Mononuclear cell (primary cell): Measurements from ENCODE around the gene ABLIM1. TPM values are rescaled to one million over a fixed set of nuclear protein-coding genes. Genes with fewer than 3 reads are reported as not detected.

ENCODE experiments used
- H3K27me3 ChIP-seq: 2 replicates; pipeline ENCODE4 v1.6.0; 2011; ENCODE audit warnings: low read length, control low read depth; ENCODE audit not compliant: insufficient read depth
- H3K4me1 ChIP-seq: 2 replicates; pipeline ENCODE4 v1.5.1; 2011; ENCODE audit warnings: mild to moderate bottlenecking, low read length, control low read depth; ENCODE audit not compliant: insufficient read depth
- H3K4me3 ChIP-seq: 2 replicates; pipeline ENCODE4 v1.5.1; 2011; ENCODE audit warnings: mild to moderate bottlenecking, low read length, moderate library complexity
- H3K9me3 ChIP-seq: 2 replicates; pipeline ENCODE4 v1.5.1; 2011; ENCODE audit warnings: low read depth, mild to moderate bottlenecking, control low read depth, low read length
- total RNA-seq: library from RNA; depleted of rRNA; stranded (reverse); fragments of >200 nt; gene quantifications from one replicate; pipeline ENCODE4 v1.2.3, GENCODE V29; 2012

ABLIM1 gene
- total RNA-seq, 1 donor: 108 TPM

- H3K9me3 ChIP-seq: no peaks in the 10 kb centered on the region
- H3K4me1 ChIP-seq: peaks cover 7% of the 10 kb centered on the region
- H3K4me3 ChIP-seq: no peak overlapping the region
- peaks cover 16% of the 10 kb centered on the region for H3K27me3 ChIP-seq
These were observed 31.2 kb downstream of the ABLIM1 start for GRCh38 chr10:114626841-114627240.

- no peaks in the 10 kb centered on the region for H3K9me3 ChIP-seq
- H3K4me3 ChIP-seq: no peak overlapping the region
- H3K27me3 ChIP-seq: no peaks in the 10 kb centered on the region
- H3K4me1 ChIP-seq: no peaks in the 10 kb centered on the region
These were observed 32.9 kb downstream of the ABLIM1 start for GRCh38 chr10:114624951-114625780.

- H3K4me1 ChIP-seq: no peaks in the 10 kb centered on the region
- no peaks in the 10 kb centered on the region for H3K9me3 ChIP-seq
- H3K4me3 ChIP-seq: no peak overlapping the region
- H3K27me3 ChIP-seq: no peaks in the 10 kb centered on the region
These were observed 33.7 kb downstream of the ABLIM1 start for GRCh38 chr10:114624422-114624821.

- H3K27me3 ChIP-seq: no peaks in the 10 kb centered on the region
- no peaks in the 10 kb centered on the region for H3K9me3 ChIP-seq
- no peak overlapping the region for H3K4me3 ChIP-seq
- no peaks in the 10 kb centered on the region for H3K4me1 ChIP-seq
These were observed 34.3 kb downstream of the ABLIM1 start for GRCh38 chr10:114623661-114624294.

- no peaks in the 10 kb centered on the region for H3K27me3 ChIP-seq
- H3K9me3 ChIP-seq: no peaks in the 10 kb centered on the region
- no peak overlapping the region for H3K4me3 ChIP-seq
- H3K4me1 ChIP-seq: no peaks in the 10 kb centered on the region
These were observed 34.9 kb downstream of the ABLIM1 start for GRCh38 chr10:114623155-114623554.

- no peaks in the 10 kb centered on the region for H3K9me3 ChIP-seq
- H3K4me1 ChIP-seq: no peaks in the 10 kb centered on the region
- H3K4me3 ChIP-seq: no peak overlapping the region
- H3K27me3 ChIP-seq: no peaks in the 10 kb centered on the region
These were observed 39.4 kb downstream of the ABLIM1 start for GRCh38 chr10:114618722-114619121.

GRCh38 chr10:114616516-114616915, 41.6 kb downstream of the ABLIM1 start:
- no peaks in the 10 kb centered on the region for H3K4me1 ChIP-seq
- no peaks in the 10 kb centered on the region for H3K27me3 ChIP-seq
- no peaks in the 10 kb centered on the region for H3K9me3 ChIP-seq
- H3K4me3 ChIP-seq: no peak overlapping the region

- Histone ChIP-seq H3K4me1 (no peaks in the 10 kb centered on the region), H3K9me3 (no peaks in the 10 kb centered on the region), H3K4me3 (no peak overlapping the region), H3K27me3 (no peaks in the 10 kb centered on the region)
These were observed 42.0 kb downstream of the ABLIM1 start for GRCh38 chr10:114616103-114616502.

- Histone ChIP-seq H3K9me3 (no peaks in the 10 kb centered on the region), H3K4me3 (no peak overlapping the region), H3K4me1 (no peaks in the 10 kb centered on the region), H3K27me3 (no peaks in the 10 kb centered on the region)
These were observed 42.5 kb downstream of the ABLIM1 start for GRCh38 chr10:114615600-114616007.

GRCh38 chr10:114613237-114613979, 44.7 kb downstream of the ABLIM1 start:
- no peaks in the 10 kb centered on the region for H3K27me3 ChIP-seq
- no peaks in the 10 kb centered on the region for H3K4me1 ChIP-seq
- no peak overlapping the region for H3K4me3 ChIP-seq
- H3K9me3 ChIP-seq: no peaks in the 10 kb centered on the region

GRCh38 chr10:114611617-114612016, 46.5 kb downstream of the ABLIM1 start:
- Histone ChIP-seq H3K27me3 (no peaks in the 10 kb centered on the region), H3K9me3 (no peaks in the 10 kb centered on the region), H3K4me1 (no peaks in the 10 kb centered on the region), H3K4me3 (no peak overlapping the region)

- no peaks in the 10 kb centered on the region for H3K9me3 ChIP-seq
- no peak overlapping the region for H3K4me3 ChIP-seq
- no peaks in the 10 kb centered on the region for H3K27me3 ChIP-seq
- no peaks in the 10 kb centered on the region for H3K4me1 ChIP-seq
These were observed 48.3 kb downstream of the ABLIM1 start for GRCh38 chr10:114609518-114610426.

- Histone ChIP-seq H3K4me3 (no peak overlapping the region), H3K27me3 (no peaks in the 10 kb centered on the region), H3K4me1 (no peaks in the 10 kb centered on the region), H3K9me3 (no peaks in the 10 kb centered on the region)
These were observed 50.6 kb downstream of the ABLIM1 start for GRCh38 chr10:114607358-114607998.

GRCh38 chr10:114605155-114605797, 52.8 kb downstream of the ABLIM1 start:
- no peaks in the 10 kb centered on the region for H3K9me3 ChIP-seq
- H3K4me1 ChIP-seq: no peaks in the 10 kb centered on the region
- H3K27me3 ChIP-seq: no peaks in the 10 kb centered on the region
- H3K4me3 ChIP-seq: no peak overlapping the region
